ENCODE data around the gene MAN2A1.

Gene MAN2A1

DNA sequence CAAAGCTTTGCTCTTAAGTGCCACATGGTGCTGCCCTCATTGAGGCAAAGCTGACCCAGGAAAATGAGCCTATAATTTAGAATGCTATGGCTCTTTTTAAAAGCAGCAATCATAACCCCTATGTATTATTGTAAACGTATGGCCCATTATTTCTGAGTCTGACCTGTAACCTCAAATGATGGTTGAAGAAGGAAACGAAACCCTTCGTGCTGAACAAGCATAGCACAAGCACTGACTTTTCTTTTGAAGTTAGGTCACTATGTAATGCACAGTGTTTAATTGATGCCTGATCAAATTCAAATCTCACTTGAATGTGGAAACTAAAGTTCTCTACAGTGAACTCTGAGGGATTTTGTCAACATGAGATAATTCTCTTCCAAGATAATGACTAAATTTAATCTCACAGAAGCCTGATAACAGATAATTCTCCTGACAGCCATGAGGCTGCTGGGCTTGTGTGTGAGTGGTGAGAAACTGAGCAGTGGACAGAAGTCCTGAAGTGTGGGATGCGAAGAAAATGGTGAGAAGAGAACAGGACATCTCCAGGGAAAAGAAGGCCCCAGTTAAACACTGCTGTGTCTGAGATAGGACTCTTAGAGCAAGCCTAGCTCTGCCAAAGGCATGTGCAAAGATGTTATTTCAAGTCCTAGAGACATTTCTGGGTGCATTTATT is 226.9 kb downstream of the MAN2A1 start:
- DNase-seq = no peak
